GM20431 (cell line): ENCODE data around the gene ZNRF3.
"Not testable (repeated sequence)": the region's sequence is repeated elsewhere in the genome, so short reads cannot be mapped to it uniquely, and the experiment has no call there.

ENCODE experiments used
- in situ Hi-C: fragments of 300-500 bp; cut with MseI, MboI; formaldehyde crosslinking; loops from one replicate; pipeline ENCODE4 v1.15.0; 2020; ENCODE audit warnings: low sequenced_read_pairs; ENCODE audit not compliant: unreplicated experiment

ZNRF3 gene

GRCh38 chr22:28882878-28883656 is at the start of gene ZNRF3:
Gene ZNRF3 (plus strand): TSS chr22:28883572. CDS start chr22:28883767, 195 bp downstream.
- in situ Hi-C loops: no loop called here

GRCh38 chr22:28835630-28836189 is 47.7 kb upstream of the ZNRF3 start:
- in situ Hi-C loops: loop anchor here (25.0 kb wide), 1 partner anchor 223 kb away; no protein-coding TSS in a partner anchor

DNA sequence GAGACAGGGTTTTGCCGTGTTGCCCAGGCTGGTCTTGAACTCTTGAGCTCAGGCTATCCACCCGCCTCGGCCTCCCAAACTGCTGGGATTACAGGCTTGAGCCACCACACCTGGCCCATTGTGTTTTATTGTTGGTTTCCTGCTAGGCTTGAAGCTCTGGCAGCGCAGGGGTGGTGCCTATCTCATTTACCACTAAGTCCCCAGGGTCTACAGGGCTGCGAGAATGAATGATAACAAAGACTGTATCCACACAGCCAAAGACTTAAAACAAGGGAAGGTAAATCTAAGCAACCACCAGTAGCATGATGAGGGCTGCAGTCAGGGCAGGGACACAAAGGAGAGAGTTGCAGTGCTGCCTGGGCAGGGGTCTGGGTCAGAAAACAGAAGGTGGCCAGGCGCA is 45.7 kb upstream of the ZNRF3 start:
- in situ Hi-C loops: loop anchor here (25.0 kb wide), 1 partner anchor 225 kb away; no protein-coding TSS in a partner anchor

DNA sequence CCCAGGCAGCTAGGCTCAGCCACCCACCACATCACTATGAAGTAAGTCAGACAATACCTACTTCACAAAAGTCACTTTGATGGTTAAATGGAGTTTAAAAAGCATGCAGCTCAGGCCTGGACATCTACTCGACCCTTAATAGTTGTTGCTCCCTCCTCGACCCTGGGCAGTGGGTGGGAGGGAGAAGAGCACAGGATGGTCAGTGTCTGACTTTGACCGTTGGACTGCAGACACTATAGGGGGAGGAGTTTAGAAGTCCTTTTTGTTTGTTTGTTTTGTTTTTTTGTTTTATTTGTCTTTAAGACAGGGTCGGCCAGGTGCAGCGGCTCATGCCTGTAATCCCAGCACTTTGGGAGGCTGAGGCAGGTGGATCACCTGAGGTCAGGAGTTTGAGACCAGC is 44.4 kb upstream of the ZNRF3 start:
- in situ Hi-C loops: loop anchor here (25.0 kb wide), 1 partner anchor 227 kb away; no protein-coding TSS in a partner anchor

DNA sequence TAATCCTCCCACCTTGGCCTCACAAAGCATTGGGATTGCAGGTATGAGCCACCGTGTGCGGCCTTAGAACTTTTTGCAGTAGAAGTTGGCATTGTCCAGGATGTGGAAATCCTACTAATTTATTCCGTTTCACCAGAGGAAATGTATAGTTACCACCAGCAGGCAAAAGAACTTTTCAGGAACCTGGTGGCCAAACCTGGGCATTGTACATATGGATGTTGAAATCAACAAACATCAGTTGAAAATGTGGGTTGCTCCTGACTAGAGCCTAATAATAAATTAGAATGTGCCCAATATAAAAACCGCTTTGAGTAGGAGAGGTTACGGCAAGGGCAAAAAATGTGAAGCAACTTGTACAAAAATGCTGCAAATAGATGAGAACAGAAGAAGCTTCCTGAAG is 42.3 kb upstream of the ZNRF3 start:
- in situ Hi-C loops: loop anchor here (25.0 kb wide), 1 partner anchor 229 kb away; no protein-coding TSS in a partner anchor

DNA sequence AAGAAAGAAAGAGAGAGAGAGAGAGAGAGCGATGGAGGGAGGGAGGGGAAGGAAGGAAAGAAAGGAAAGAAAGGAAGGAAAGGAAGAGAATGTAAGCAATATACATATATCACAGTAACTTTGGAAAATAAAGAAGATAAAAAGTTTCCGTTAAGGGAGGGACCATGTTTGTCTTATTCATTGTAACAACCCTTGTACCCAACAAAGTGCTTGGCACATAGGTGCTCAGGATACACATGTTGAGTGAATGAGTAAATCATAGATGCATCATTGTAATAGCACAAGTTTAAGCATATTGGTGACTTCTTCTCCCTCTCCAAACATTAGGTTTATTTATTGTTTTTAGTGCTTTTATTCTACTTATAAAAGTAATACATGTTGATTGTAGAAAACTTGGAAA is 39.7 kb upstream of the ZNRF3 start:
- in situ Hi-C loops: loop anchor here (25.0 kb wide), 1 partner anchor 231 kb away; no protein-coding TSS in a partner anchor

DNA sequence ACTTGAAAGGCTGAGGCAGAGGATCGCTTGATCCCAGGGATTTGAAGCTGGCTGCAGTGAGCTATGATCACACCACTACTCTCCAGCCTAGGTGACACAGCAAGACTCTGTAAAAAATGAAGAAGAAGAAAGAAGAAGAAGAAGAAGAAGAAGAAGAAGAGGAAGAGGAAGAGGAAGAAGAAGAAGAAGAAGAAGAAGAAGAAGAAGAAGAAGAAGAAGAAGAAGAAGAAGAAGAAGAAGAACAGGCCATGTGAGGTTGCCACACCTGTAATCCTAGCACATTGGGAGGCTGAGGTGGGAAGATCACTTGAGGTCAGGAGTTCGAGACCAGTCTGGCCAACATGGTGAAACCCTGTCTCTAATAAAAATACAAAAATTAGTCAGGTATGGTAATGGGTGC is 39.1 kb upstream of the ZNRF3 start:
- in situ Hi-C loops: loop anchor here (25.0 kb wide), 1 partner anchor 232 kb away; no protein-coding TSS in a partner anchor

DNA sequence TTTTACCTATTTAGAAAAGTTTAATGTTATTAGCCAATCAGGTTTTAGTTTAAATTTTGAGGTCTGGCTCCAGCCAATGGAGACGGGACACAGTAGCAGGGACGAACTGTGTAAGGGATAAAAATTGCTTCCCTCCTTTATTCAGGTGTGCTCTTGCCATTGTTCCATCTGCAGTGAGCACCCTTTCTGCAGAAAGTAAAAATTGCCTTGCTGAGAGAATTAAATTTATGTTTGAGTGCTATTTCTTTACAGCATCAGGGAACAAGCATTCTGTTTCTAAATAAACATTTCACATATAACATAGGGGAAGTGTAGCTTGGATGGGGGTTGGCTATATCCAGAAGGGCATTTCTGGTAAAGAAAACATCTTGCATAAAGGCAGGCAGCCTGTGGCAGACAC is 36.4 kb upstream of the ZNRF3 start:
- in situ Hi-C loops: loop anchor here (25.0 kb wide), 1 partner anchor 235 kb away; no protein-coding TSS in a partner anchor

GRCh38 chr22:28855355-28856094 is 27.8 kb upstream of the ZNRF3 start:
- in situ Hi-C loops: loop anchor here (5.0 kb wide), 1 partner anchor 182 kb away; no protein-coding TSS in a partner anchor

DNA sequence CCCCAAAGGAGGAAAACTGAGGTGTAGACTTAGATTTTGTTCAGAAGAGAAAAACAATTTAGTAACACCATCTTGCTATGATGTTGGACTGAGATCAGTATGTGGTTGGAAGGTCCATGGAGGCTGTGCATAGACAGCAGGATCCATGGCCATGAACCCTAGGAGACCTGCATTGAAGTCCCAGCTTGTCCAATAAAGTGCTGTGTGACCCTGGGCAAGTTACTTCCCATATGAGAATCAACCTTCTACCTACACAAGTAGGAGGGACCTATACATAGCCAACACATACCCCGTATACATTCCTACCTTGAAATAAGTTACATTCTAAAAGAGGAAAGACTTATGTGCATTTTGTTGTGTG is 27.3 kb upstream of the ZNRF3 start:
- in situ Hi-C loops: loop anchor here (5.0 kb wide), 1 partner anchor 181 kb away; no protein-coding TSS in a partner anchor

DNA sequence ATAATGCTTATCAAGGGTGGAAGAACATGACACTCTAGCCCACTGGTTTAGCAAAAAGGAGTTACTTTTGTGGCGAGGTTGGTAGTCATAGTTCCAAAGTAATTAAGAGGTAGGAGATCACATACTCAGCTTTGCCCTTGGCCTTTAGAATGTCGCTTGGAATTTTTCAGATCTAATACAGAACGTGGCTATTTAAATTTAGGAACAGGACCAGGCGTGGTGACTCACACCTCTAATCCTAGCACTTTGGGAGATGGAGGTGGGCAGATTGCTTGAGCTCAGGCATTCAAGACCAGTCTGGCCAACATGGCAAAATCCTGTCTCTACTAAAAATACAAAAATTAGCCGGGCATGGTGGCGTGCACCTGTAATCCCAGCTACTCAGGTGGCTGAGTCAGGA is 26.1 kb upstream of the ZNRF3 start:
- in situ Hi-C loops: loop anchor here (5.0 kb wide), 1 partner anchor 180 kb away; no protein-coding TSS in a partner anchor

GRCh38 chr22:28864878-28865596 is 18.3 kb upstream of the ZNRF3 start:
- in situ Hi-C loops: no loop called here

- in situ Hi-C loops: no loop called here
These were observed 16.2 kb upstream of the ZNRF3 start for GRCh38 chr22:28867191-28867590.

GRCh38 chr22:28868389-28868788 is 15.0 kb upstream of the ZNRF3 start:
- in situ Hi-C loops: not testable (repeated sequence)

DNA sequence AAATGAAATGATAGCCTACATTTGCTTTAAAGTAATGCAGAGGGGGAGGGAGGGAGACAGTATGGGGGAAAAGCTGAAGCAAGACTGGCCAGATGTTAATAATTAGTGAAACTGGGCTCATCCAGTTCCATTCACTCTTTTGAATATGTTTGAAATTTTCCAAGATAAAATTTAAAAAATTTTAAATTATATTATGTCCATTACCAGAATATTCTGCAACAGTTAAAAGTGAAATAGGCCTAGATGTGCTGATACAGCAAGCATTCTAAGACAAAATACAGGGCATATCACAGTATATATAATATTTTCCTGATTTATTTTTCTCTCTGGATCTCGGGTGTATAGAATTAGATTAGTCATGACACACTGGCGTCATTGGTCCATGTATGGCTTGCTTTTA is 13.6 kb upstream of the ZNRF3 start:
- in situ Hi-C loops: no loop called here

DNA sequence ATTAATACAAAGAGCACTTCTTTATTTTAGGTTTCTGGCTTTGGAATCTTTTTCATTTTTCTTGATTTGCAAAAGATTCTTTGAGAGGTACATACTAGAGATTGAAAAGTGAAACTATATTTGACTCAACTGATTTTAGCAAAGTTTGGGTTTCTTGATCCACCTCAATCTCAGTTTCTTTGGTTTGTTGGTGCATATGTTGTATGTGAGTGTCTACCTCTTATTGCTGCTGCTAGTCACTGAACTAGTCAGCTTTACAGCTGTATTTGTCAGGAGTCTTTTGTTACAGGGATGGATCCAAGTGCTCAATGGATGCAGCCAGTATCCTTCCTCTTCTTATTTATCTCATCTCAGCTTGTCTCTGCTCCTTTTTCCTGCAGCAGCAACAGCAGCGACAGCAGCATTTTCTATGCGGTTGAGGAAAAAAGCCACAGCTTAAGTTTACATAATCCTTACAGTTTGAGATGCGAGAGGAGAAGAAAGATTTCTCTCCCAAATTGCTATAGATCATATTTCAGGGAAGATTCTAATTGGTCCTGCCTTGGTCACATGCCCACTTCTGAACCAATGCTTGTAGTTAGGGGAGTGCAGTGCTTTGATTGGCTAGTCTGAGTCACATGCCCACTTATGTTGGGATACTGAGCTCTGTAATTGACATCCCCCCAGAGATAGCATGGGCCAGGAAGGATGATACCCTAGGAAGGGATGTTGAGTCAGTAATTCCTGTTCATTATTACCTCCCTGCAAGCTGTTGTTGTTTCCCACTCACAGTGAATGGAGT is 10.0 kb upstream of the ZNRF3 start:
- in situ Hi-C loops: no loop called here

GRCh38 chr22:28874061-28874460 is 9.3 kb upstream of the ZNRF3 start:
- in situ Hi-C loops: no loop called here

GRCh38 chr22:28874811-28875320 is 8.5 kb upstream of the ZNRF3 start:
- in situ Hi-C loops: no loop called here

DNA sequence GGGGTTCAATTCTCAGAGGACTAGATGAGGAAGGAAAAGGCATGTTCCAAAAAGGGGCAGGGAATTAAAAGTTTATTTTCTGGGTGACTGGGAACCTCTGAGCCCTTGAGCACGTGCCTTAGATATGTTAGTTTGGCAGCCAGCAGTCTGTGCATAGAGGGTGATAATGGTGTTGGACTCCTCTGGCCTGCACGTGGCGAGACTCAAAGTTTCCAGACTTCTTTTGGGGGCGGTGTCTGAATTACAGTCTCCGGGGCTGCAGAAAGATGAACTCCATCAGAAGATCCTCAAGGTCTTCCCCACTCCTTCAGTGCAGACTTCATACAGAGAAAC is 861 bp upstream of the ZNRF3 start:
- in situ Hi-C loops: no loop called here
